GM19193 (cell line): Measurements from ENCODE around the gene RIMBP2.

Experiments used
- POLR2A ChIP-seq: IDR thresholded peaks from 4 replicates; pipeline ENCODE4 v1.6.1; 2011; ENCODE audit not compliant: insufficient read depth, insufficient read length; ENCODE audit errors: extremely low read depth

Gene RIMBP2

GRCh38 chr12:130576371-130576816 lies 139.7 kb downstream of the RIMBP2 start:
- TF ChIP-seq POLR2A: no peak

DNA sequence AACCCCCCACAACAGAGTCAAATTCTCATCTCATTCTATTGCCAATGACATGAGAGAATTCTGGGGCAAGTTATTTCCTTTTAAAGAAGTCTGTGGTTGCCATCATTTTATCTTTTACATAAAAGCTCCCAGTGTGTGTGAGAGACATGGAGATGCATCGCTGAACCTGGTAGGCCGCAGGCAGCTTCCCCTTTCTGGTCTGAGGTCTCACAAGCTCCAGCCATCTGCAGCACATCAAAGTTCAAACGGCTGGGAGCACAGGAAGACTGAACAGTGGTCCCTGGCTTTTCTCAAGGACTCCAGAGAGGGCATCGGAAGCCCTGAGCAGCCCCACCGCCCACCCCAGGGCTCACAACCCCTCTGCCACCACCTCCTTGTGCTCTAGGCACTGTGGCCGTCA lies 141.7 kb downstream of the RIMBP2 start:
- TF ChIP-seq POLR2A: no peak

DNA sequence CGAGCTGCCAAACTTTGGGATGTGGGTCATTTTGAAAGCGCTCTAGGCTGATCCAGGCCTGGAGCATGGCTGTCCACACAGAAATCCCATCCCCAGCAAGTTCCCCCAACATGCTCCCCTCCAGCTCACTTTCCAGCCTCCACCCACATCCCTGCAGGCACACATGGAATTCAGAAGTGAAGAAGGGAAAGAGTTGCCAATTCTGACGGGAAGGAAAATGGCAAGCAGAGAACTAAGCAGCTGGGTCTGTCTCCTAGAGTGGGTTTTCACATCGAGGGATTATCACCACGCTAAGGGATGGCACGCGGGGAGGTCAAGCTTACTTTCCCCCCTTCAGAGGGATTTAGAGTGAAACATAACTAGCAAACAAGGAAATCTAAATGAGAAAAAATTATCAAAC lies 142.3 kb downstream of the RIMBP2 start:
- TF ChIP-seq POLR2A: no peak

DNA sequence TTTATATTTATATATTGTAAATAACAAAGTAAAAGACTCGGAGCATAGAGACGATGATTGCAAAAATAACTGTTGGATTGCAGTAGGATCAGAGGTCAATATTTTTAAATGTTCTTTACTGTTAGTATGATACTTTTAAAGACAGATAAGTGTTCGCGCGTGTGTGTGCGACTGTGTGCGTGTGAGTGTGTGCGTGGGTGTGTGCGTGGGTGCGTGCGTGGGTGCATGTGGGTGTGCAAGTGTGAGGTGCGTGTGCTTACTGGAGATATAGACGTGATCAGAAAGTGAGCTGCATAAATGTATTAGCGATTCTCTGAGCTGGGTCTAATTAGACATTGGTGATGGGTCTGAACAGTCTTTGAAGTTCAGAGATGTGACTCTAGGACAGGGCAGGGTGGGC lies 142.9 kb downstream of the RIMBP2 start:
- no peak for TF ChIP-seq POLR2A

DNA sequence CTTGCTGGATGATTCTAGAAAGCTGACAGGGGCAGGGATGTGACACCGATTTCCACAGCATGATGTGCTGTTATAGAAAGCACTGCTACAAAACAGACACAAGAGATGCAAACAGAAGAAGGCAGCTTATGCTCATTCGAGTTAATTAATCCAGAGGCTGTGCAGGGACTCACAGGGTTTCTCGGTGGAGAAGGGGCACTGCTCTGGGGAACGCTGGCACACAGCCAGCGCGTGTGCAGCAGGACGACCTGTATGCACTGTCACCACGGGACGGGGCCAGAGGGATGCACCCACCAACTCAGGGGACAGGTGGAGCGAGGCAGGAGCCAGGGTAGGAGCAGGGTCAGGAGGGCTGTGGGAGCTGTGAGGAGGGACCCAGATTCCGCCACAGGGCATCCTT lies 143.5 kb downstream of the RIMBP2 start:
- TF ChIP-seq POLR2A: no peak

DNA sequence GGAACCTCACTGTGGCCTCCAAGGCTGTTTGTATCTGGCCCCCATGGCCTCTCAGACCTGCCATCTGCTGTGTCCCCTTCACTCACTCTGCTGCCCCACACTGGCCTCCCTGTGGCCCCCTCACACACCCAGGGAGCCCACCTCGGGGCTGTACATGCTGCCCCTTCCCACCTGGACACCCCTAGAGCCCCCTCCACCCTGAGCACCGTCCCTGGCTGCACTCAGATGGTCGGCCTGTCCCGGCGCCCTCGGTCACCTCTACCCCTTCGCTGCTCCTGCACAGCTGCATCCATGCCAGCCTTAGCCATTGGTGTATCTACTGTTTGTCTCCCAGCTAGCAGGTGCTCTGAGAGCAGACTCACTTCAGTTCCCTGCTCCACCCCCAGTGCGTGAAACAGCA lies 144.4 kb downstream of the RIMBP2 start:
- TF ChIP-seq POLR2A: no peak

DNA sequence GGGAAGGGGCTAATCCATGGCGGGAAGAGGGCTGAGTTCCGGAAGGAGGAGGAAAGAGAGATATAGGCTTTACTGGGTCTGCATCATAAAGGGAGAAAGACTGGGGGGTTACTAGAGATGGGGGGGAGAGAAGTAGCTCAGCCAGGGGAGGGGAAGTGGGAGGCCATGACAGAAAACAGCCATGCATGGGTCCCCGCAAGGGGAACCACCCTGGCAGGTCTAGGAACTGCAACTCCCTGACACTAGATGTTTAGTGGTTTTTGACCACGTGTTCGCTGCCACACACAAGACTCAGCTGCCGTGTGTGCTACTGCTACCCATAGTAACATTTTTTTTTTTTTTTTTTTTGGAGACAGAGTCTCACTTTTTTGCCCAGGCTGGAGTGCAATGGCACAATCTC lies 145.0 kb downstream of the RIMBP2 start:
- TF ChIP-seq POLR2A: no peak

DNA sequence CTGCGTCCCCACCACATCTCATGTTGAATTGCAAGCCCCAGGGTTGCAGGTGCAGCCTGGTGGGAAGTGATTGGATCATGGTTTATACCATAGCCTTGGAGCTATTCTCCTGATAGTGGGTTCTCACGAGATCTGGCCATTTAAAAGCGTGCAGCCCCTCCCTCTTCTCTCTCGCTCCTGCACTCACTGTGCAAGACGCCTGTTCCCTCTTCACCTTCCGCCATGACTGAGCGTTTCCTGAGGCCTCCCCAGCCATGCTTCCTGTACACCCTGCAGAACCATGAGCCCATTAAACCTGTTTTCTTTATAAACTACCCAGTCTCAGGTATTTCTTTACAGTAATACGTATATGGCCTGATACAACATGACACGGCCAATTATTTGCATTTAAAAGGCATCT lies 146.6 kb downstream of the RIMBP2 start:
- no peak for TF ChIP-seq POLR2A

GRCh38 chr12:130568501-130568900 lies 147.6 kb downstream of the RIMBP2 start:
- no peak for TF ChIP-seq POLR2A

DNA sequence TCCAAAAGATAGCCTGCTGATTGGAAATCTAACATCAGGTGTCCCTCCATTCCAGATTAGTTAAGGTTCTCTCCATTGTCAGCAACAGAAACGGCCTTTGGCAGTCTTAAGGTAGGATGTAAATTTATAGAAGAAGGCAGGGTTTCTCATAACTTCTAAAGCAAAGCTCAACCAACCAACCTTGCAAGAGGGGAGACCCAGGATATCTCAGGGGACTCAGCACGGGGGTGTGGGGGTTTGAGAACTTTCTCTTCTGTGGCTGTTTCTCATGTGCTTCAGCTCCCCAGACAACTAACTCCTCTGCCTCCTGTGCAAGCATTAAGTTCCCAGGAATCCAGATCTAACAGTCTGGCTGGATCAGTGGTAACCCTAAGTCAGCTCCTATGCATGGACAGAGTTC lies 148.1 kb downstream of the RIMBP2 start:
- TF ChIP-seq POLR2A: no peak

- no peak for TF ChIP-seq POLR2A
Measured at GRCh38 chr12:130566446-130567155, 149.5 kb downstream of the RIMBP2 start.

- TF ChIP-seq POLR2A: no peak
Measured at GRCh38 chr12:130565189-130565588, 150.9 kb downstream of the RIMBP2 start.

- TF ChIP-seq POLR2A: no peak
Measured at GRCh38 chr12:130563323-130563722, 152.8 kb downstream of the RIMBP2 start.

DNA sequence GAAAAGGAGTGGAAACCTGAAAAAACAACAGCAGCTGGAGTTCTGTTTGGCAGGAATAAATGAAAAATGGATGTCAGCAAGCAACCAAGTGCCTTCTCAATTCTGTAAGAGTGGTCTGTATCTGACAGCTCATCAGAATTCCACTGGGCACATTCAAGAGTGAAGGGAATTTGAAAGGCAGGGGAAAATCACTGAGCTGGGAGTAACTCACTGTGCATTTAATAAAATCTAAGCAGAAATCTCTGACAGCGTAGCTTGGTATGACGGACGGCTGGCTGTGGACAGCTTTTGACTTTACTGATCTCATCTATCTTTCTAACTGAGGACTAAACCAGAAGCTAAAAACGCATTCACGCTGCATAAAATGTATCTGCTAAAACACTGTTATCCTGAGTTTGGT lies 153.4 kb downstream of the RIMBP2 start:
- TF ChIP-seq POLR2A: no peak

- TF ChIP-seq POLR2A: no peak
Measured at GRCh38 chr12:130560321-130560720, 155.8 kb downstream of the RIMBP2 start.

GRCh38 chr12:130559806-130560205 lies 156.3 kb downstream of the RIMBP2 start:
- TF ChIP-seq POLR2A: no peak
